Activated CD4-positive, CD25-positive, alpha-beta regulatory T cell treated with anti-CD3 and anti-CD28 coated beads, Interleukin-2, amount 50 U/mL, for 72 hours (primary cell): ENCODE data around the gene KCNN1.
"Not testable (repeated sequence)": the region's sequence is repeated elsewhere in the genome, so short reads cannot be mapped to it uniquely, and the experiment has no call there.

Experiments used
- DNase-seq: peaks from one replicate; pipeline ENCODE4 v3.0.0; 2021

The KCNN1 gene

GRCh38 chr19:17969096-17969792 lies 2.3 kb downstream of the KCNN1 start:
- DNase-seq, result no peak

- no peak for DNase-seq
Observed at GRCh38 chr19:17972230-17972629, 5.3 kb downstream of the KCNN1 start.

DNA sequence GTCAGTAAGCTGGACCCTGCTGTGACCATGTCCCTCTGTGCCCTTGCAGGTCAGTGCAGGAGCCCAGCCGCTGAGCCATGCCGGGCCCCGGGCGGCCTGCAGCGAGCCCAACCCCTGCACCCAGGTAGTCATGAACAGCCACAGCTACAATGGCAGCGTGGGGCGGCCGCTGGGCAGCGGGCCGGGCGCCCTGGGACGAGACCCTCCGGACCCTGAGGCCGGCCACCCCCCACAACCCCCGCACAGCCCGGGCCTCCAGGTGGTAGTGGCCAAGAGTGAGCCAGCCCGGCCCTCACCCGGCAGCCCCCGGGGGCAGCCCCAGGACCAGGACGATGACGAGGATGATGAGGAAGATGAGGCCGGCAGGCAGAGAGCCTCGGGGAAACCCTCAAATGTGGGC lies 6.9 kb downstream of the KCNN1 start:
- DNase-seq, result no peak

DNA sequence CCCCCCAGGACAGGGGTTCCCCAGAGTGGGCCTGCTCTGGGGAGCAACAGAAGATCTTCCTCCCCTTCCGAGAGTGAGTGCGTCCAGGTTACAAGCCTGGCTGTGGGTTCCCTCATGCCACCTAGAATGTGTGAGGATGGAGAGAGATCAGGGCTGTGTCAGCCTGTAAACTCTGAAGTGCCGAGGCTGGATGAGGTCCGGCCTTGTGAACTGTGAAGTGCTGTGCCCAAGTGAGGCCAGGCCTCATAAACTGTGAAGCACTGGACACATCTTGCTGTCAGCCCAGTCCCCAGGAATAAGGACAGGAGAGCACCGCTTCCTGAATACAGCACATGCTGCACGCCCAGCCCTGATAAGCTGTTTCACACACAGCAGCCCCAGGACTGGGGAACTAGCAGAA lies 7.6 kb downstream of the KCNN1 start:
- DNase-seq, result no peak

DNA sequence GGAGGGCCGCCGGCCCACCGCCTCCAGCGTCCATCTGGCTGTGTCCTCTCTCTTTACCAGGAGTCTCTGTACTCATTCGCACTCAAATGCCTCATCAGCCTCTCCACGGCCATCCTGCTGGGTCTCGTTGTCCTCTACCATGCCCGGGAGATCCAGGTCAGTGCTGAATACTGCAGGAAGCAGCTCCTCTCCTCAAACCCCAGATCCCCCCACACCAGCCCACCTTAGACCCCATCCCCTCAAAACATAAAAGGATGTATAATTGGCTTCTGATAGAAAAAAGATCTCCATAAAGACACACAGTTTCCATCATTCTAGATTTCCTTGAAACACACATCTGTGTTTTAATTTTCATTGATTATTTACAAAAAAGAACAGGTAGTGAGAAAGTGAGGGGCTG lies 8.1 kb downstream of the KCNN1 start:
- DNase-seq, result no peak

GRCh38 chr19:17977021-17977420 lies 10.1 kb downstream of the KCNN1 start:
- no peak for DNase-seq

DNA sequence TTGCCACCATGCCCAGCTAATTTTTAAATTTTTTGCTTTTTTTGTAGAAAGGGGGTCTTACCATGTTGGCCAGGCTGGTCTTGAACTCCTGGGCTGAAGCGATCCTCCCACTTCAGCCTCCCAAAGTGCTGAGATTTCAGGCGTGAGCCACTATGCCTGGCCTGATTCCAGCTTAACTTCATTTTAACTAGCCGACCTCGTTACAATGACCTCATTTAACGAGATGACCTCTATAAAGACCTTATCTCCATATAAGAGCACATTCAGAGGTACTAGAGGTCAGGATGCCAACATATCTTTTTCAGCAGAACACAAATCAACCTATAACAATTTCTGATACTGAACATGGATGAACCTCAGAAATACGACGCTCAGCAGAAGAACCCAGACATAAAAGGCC lies 10.6 kb downstream of the KCNN1 start:
- DNase-seq, result no peak

GRCh38 chr19:17981611-17982010 lies 14.7 kb downstream of the KCNN1 start:
- no peak for DNase-seq

DNA sequence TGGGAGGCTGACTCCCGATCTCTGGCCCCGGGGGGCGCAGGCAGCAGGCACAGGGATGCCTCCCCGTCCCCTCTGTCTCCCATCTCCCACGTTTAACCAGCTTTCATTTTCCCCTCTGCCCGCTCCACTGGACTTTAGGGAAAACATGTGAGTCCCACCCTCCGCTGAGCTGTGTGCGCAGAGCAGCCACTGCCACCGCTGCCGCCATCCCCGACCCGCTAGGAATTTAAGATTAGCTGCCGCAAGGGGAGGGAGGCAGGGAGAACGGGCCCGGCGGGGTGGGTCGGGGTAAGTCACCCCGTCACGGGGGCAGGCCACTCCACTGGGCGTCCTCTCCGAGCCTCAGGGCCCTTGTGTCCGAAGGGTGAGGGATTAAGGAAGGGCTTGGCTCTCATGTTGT lies 15.5 kb downstream of the KCNN1 start:
- no peak for DNase-seq

DNA sequence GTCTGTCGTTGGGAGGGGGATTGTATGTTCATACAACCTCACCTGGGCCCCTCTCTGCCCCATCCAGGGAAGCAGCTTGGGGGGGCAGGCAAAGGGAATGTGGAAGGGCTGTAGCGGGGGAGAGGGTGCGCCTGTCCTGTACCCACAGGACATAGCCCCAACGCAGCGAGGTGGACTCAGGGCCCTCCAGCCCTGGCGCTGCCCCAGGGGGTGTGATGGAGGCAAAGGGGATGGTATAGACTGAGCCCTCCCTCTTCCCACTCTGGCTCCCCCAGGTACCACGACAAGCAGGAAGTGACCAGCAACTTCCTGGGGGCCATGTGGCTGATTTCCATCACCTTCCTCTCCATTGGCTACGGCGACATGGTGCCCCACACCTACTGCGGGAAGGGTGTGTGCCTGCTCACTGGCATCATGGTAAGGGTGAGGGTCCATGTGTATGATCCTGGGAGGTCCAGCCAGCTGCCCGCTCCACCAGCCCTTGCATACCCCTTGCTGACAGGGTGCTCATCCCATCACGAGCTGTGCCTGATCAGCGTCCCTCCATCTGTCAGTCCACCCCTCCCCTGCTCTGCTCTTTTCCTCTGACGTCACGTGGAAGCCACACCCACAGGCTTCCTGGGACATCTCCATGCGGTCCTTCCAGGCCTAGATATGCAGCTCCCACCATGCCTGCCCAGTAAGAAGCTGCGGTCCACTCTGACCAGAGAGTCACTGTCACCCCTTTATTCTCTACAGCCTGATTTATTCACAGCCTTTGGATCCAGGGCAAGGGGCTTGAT lies 18.3 kb downstream of the KCNN1 start:
- DNase-seq, result no peak

DNA sequence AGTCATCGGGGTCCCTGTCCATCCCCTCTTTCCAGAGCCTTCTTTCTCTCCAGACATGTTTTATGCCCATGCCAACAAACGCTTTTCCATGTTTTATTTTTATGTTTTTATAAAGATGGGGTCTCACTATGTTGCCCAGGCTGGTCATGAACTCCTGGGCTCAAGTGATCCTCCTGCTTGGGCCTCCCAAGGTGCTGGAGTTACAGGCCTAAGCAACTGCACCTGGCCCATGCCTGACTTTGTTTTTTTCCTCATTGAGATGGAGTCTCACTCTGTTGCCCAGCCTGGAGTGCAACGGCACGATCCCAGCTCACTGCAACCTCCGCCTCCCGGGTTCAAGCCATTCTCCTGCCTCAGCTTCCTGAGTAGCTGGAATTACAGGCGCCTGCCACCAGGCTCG lies 19.7 kb downstream of the KCNN1 start:
- not testable (repeated sequence) for DNase-seq

DNA sequence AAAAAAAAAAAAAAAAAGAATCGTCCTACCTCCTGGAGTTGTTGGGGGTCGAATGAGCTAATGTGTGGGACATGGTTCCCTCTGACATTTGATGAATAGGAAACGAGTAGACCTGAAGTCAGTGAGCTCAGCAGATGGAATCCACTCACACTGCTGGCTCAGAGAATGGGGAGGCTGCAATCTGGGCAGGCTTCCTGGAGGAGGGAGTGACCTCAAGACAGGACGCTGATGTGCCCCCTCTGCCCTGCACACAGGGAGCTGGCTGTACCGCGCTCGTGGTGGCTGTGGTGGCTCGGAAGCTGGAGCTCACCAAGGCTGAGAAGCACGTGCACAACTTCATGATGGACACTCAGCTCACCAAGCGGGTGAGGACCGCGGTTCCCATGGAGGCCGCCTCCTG lies 21.3 kb downstream of the KCNN1 start:
- no peak for DNase-seq

GRCh38 chr19:17989425-17990094 lies 22.7 kb downstream of the KCNN1 start:
- no peak for DNase-seq

- no peak for DNase-seq
Observed at GRCh38 chr19:17993076-17993813, 26.3 kb downstream of the KCNN1 start.

DNA sequence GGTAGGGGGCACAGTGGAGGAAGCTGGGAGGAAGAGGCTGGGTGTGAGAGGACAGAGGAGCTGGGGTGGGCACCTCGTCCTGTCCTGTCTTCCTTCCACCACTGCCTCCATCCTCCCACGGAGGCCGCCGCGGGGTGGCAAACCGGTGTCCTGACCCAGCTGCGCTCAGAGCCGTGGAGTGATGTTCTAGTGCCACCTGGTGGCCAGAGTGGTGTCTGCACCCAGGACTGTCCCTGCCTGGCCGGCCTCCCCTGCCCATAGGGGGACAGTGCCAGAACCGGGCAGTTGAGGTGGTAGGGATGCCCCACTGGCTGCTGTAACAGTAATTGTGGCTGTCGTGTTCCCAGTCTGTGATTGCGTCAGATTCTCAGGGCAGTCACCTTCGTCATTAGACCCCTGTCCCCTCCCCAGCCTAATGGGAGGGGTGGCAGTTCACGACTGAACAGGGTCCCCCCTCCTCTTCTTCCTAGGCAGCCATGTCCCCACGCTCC lies 30.0 kb downstream of the KCNN1 start:
- peak; percentile 93 for DNase-seq

- no peak for DNase-seq
Observed at GRCh38 chr19:17997969-17998826, 31.3 kb downstream of the KCNN1 start.

DNA sequence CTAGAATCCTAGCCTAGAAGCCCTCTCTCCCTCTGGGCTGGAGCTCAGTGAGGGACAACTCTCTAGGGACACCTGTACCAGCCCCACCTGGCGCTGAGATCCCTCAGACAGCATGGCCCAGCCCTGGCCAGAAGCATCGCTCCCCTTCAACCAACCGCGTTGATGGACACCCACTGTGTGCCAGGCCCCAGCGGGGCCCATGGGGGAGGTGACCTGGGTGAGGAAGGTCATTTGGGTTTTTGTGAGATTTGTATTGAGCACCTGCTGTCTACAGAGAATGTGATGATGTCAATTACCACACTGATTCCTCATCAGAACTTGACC lies 31.9 kb downstream of the KCNN1 start:
- no peak for DNase-seq

DNA sequence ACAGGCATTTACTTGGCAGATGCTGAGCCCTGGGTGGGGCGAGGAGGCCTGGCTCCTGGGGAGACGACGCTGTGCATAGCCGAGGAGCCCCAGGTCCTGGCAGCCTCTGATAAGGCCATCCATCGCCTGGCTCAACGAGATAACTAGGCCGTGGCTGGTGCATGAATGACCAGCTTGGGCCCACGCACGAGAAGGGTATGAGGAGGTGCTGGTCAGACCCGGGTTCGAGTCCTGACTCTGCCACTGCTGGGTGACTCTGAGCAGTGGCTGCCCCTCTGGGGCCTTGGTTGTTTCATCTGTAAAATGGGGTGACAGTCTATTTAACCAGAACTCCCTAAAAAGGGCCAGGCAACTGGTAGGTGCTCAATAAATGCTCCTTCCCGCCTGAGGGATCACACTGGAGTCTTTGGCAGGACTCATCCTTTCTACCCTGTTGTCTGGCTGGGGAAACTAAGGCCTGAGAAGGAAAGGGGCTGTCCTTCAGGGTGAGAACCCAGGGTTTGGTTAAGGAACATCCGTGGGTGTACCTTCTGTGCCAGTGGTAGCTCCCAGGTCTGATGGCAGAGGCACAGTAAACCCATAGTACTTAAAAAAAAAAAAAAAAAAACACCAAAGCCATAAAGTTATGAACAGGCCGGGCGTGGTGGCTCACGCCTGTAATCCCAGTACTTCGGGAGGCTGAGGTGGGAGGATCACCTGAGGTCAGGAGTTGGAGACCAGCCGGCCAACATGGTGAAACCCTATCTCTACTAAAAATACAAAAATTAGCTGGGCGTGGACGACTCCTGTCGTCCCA lies 33.0 kb downstream of the KCNN1 start:
- no peak for DNase-seq

DNA sequence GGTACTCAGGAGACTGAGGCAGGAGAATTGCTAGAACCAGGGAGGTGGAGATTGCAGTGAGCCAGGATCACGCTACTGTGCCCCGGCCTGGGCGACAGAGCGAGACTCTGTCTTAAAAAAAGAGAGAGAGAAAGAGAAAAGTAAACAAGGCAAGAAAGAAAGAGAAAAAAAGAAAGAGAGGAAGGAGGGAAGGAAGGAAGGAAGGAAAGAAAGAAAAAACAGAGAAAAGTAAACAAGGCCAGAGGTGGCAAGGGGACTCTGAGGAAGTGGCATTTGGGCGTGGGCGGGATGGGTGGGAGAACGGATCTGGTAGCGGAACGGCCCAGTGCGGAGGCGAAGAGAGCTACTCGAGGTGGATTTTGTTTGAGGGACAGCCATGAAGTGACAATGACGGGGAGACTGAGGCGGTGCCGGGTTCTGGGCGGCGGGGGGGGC lies 33.6 kb downstream of the KCNN1 start:
- DNase-seq, result no peak

DNA sequence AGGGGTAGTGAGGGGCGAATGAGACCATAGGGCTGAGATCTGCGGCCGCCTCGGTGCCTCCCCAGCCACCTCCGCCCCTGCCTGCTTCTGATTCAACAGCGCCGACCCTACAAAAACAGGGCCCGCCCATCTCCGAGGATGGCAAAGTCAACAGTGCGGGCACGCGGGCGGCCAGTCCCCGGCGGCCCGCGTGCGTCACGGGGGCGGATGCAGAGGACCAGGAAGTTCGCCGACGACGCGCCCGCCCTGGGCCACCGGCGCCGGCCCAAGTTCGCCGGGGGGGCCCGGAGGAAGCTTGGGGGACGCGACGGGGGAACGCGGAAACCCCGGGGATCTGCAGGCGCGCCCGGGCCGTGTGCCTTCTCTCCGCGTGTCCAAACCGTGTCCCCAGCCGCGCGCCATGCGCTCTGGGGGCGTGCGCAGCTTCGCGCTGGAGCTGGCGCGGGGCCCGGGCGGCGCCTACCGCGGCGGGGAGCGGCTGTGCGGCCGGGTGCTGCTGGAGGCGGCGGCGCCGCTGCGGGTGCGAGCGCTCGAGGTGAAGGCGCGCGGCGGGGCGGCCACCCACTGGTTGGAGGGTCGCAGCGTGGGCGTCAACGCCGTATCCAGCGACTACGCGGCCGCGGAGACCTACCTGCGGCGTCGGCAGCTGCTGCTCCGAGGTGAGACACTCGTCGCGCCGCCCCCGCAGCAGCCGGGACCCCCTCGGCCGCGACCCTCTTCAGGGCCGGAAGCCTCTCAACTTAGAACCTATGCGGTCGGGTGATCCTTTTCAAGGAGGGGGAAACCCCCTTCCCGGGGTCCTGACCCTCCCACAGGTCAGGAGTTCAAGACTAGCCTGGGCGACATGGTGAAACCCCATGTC lies 34.2 kb downstream of the KCNN1 start:
- peak; percentile 91 for DNase-seq
